H9 (cell line): ENCODE measurements around the gene FNDC3B. TPM values are rescaled to one million over a fixed set of nuclear protein-coding genes. Genes with fewer than 3 reads are reported as not detected.

ENCODE experiments used
- DNase-seq: peaks from one replicate; pipeline ENCODE4 v3.0.0-alpha.2; 2017
- H2AFZ ChIP-seq: one replicate; pipeline ENCODE4 v1.6.1; 2013; ENCODE audit warnings: mild to moderate bottlenecking, low read length, control low read depth, moderate library complexity
- H2AK5ac ChIP-seq: 2 replicates; pipeline ENCODE4 v1.6.1; 2013; ENCODE audit warnings: low read length, control low read depth, mixed read lengths; ENCODE audit not compliant: insufficient read length
- H2BK120ac ChIP-seq: one replicate; pipeline ENCODE4 v1.6.1; 2013; ENCODE audit warnings: low read depth, mild to moderate bottlenecking, low read length, control low read depth, inconsistent platforms; ENCODE audit not compliant: poor library complexity, severe bottlenecking
- H2BK12ac ChIP-seq: 2 replicates; pipeline ENCODE4 v1.6.1; 2013; ENCODE audit warnings: low read length, control low read depth, mixed read lengths, low read depth; ENCODE audit not compliant: insufficient read length
- H2BK15ac ChIP-seq: 2 replicates; pipeline ENCODE4 v1.6.1; 2013; ENCODE audit warnings: low read depth, low read length, control low read depth
- H2BK20ac ChIP-seq: one replicate; pipeline ENCODE4 v1.6.1; 2013; ENCODE audit warnings: low read depth, mild to moderate bottlenecking, low read length, control low read depth, inconsistent platforms; ENCODE audit not compliant: poor library complexity, severe bottlenecking
- H2BK5ac ChIP-seq: 2 replicates; pipeline ENCODE4 v1.6.1; 2013; ENCODE audit warnings: low read length, control low read depth, mixed read lengths; ENCODE audit not compliant: insufficient read length
- H3K14ac ChIP-seq: 2 replicates; pipeline ENCODE4 v1.6.1; 2013; ENCODE audit warnings: low read length, control low read depth; ENCODE audit not compliant: insufficient read depth
- H3K18ac ChIP-seq: 2 replicates; pipeline ENCODE4 v1.6.1; 2013; ENCODE audit warnings: low read depth, mild to moderate bottlenecking, mixed read lengths, low read length, control low read depth; ENCODE audit not compliant: insufficient read length
- H3K23ac ChIP-seq: 2 replicates; pipeline ENCODE4 v1.6.1; 2013; ENCODE audit warnings: low read length, control low read depth, mixed read lengths, low read depth; ENCODE audit not compliant: insufficient read length
- H3K23me2 ChIP-seq: 2 replicates; pipeline ENCODE4 v1.6.1; 2013; ENCODE audit warnings: low read depth, mild to moderate bottlenecking, mixed read lengths, low read length, control low read depth; ENCODE audit not compliant: insufficient read length, poor library complexity, severe bottlenecking
- H3K27ac ChIP-seq: 2 replicates; pipeline ENCODE4 v1.5.1; 2013; ENCODE audit warnings: low read length, control low read depth, mixed read lengths, low read depth; ENCODE audit not compliant: insufficient read length
- H3K27me3 ChIP-seq: 2 replicates; pipeline ENCODE4 v1.6.1; 2013; ENCODE audit warnings: low read length, control low read depth, inconsistent platforms; ENCODE audit not compliant: insufficient read depth
- H3K4ac ChIP-seq: 2 replicates; pipeline ENCODE4 v1.6.1; 2013; ENCODE audit warnings: low read depth, mild to moderate bottlenecking, control low read depth, inconsistent platforms, low read length, moderate library complexity
- H3K4me1 ChIP-seq: 2 replicates; pipeline ENCODE4 v1.6.1; 2013; ENCODE audit warnings: low read length, control low read depth, inconsistent platforms; ENCODE audit not compliant: insufficient read depth
- H3K4me2 ChIP-seq: 2 replicates; pipeline ENCODE4 v1.6.1; 2013; ENCODE audit warnings: low read length, control low read depth, mixed read lengths; ENCODE audit not compliant: insufficient read length, insufficient read depth
- H3K56ac ChIP-seq: 2 replicates; pipeline ENCODE4 v1.6.1; 2013; ENCODE audit warnings: low read depth, mild to moderate bottlenecking, mixed read lengths, low read length, control low read depth; ENCODE audit not compliant: insufficient read length
- H3K79me1 ChIP-seq: 2 replicates; pipeline ENCODE4 v1.6.1; 2013; ENCODE audit warnings: low read depth, mild to moderate bottlenecking, moderate library complexity, low read length, control low read depth, inconsistent platforms; ENCODE audit not compliant: insufficient read depth, poor library complexity, severe bottlenecking
- H3K79me2 ChIP-seq: 2 replicates; pipeline ENCODE4 v1.6.1; 2013; ENCODE audit warnings: low read length, control low read depth, inconsistent platforms; ENCODE audit not compliant: insufficient read depth
- H3K9ac ChIP-seq: 2 replicates; pipeline ENCODE4 v1.6.1; 2013; ENCODE audit warnings: low read length, control low read depth, mixed read lengths; ENCODE audit not compliant: insufficient read length; ENCODE audit errors: extremely low read depth
- H3K9me3 ChIP-seq: one replicate; pipeline ENCODE4 v1.6.1; 2013; ENCODE audit warnings: low read depth, low read length, inconsistent platforms; ENCODE audit not compliant: control insufficient read depth
- H3T11ph ChIP-seq: one replicate; pipeline ENCODE4 v1.6.1; 2013; ENCODE audit warnings: mild to moderate bottlenecking, low read length, control low read depth, inconsistent platforms
- H4K20me1 ChIP-seq: one replicate; pipeline ENCODE4 v1.6.1; 2013; ENCODE audit not compliant: control insufficient read depth, insufficient read length, insufficient read depth
- H4K5ac ChIP-seq: 2 replicates; pipeline ENCODE4 v1.6.1; 2013; ENCODE audit warnings: low read depth, mild to moderate bottlenecking, mixed read lengths, low read length, control low read depth; ENCODE audit not compliant: insufficient read length
- H4K8ac ChIP-seq: replicated peaks from 2 replicates; pipeline ENCODE4 v1.6.1; 2013; ENCODE audit warnings: low read length, control low read depth, mixed read lengths, low read depth; ENCODE audit not compliant: insufficient read length
- H4K91ac ChIP-seq: 2 replicates; pipeline ENCODE4 v1.6.1; 2013; ENCODE audit warnings: low read depth, mild to moderate bottlenecking, moderate library complexity, mixed read lengths, low read length, control low read depth; ENCODE audit not compliant: insufficient read length
- H3K27ac Mint-ChIP-seq, 3 experiments: 2 replicates in 2 of 3; 3 replicates in 1 of 3; pipeline ENCODE4 v1.8.0; 2020 to 2021; ENCODE audit warnings: mixed read lengths in 3 of 3, mild to moderate bottlenecking in 1 of 3, moderate library complexity in 1 of 3
- H3K27me3 Mint-ChIP-seq: 2 replicates; pipeline ENCODE4 v1.8.0; 2021; ENCODE audit warnings: low read depth, mild to moderate bottlenecking, moderate library complexity, mixed read lengths
- H3K36me3 Mint-ChIP-seq, 3 experiments: 2 replicates in 2 of 3; 3 replicates in 1 of 3; pipeline ENCODE4 v1.8.0; 2020 to 2021; ENCODE audit warnings: low read depth in 3 of 3, mixed read lengths in 3 of 3; ENCODE audit not compliant: insufficient read depth in 1 of 3
- H3K4me1 Mint-ChIP-seq, 2 experiments: 2 replicates each; pipeline ENCODE4 v1.8.0; 2020; ENCODE audit warnings: mixed read lengths in 2 of 2
- H3K4me3 Mint-ChIP-seq, 2 experiments: 2 replicates in 1 of 2; 3 replicates in 1 of 2; pipeline ENCODE4 v1.8.0; 2020 to 2021; ENCODE audit warnings: mild to moderate bottlenecking in 2 of 2, mixed read lengths in 2 of 2, moderate library complexity in 1 of 2
- H3K9me3 Mint-ChIP-seq, 2 experiments: 2 replicates in 1 of 2; 3 replicates in 1 of 2; pipeline ENCODE4 v1.8.0; 2020; ENCODE audit warnings: mild to moderate bottlenecking in 2 of 2, mixed read lengths in 2 of 2, moderate library complexity in 1 of 2
- CTCF ChIP-seq: fragments of 200-600 bp; sonication (generic); conservative IDR thresholded peaks from 3 replicates; pipeline ENCODE4 v1.8.0; 2021; ENCODE audit warnings: antibody characterized with exemption, mild to moderate bottlenecking
- WGBS: extraction: QIAGEN DNeasy Blood & Tissue Kit; methylation state at CpG from one replicate; pipeline ENCODE4 v1.1.7; 2013; ENCODE audit warnings: missing lambda C conversion rate, low lambda C conversion rate, mixed read lengths; ENCODE audit not compliant: insufficient read length; ENCODE audit errors: extremely low coverage; 5-methylcytosine and 5-hydroxymethylcytosine counted together
- total RNA-seq: library from RNA; stranded (reverse); gene quantifications from 2 replicates; pipeline ENCODE4 v1.2.1, GENCODE V29; 2021

Gene FNDC3B
- total RNA-seq, 1 experiment from 2014 or later: 43.8 TPM

GRCh38 chr3:172231318-172231901, 192.0 kb downstream of the FNDC3B start:
- no peak overlapping the region for H2BK15ac ChIP-seq
- Mint-ChIP-seq H3K4me1 (peaks cover 20 to 32% of the 10 kb centered on the region in 2 experiments), H3K4me3 (no peak overlapping the region), H3K27ac (no peak overlapping the region), H3K27me3 (no peaks in the 10 kb centered on the region), H3K9me3 (no peaks in the 10 kb centered on the region), H3K36me3 (peaks cover 9 to 13% (median 11%) of the 10 kb centered on the region in 3 experiments; a peak in 5 of 7 replicates)
- H3K4me2 ChIP-seq: no peak overlapping the region
- no peak overlapping the region for H3K4ac ChIP-seq
- no CpG with 5 or more reads among the region's 8 CpGs for WGBS
- no peaks in the 10 kb centered on the region for H3K23me2 ChIP-seq
- DNase-seq: no peak
- no peaks in the 10 kb centered on the region for H3K9me3 ChIP-seq
- H4K20me1 ChIP-seq: no peaks in the 10 kb centered on the region
- no peak overlapping the region for H2BK12ac ChIP-seq
- no peak overlapping the region for H3K18ac ChIP-seq
- no peaks in the 10 kb centered on the region for H3K27me3 ChIP-seq
- H3T11ph ChIP-seq: no peak overlapping the region
- no peak overlapping the region for H3K27ac ChIP-seq
- H3K23ac ChIP-seq: no peak overlapping the region
- TF ChIP-seq CTCF: no peak
- no peak overlapping the region for H3K56ac ChIP-seq
- no peaks in the 10 kb centered on the region for H3K79me1 ChIP-seq
- H3K79me2 ChIP-seq: no peaks in the 10 kb centered on the region
- H3K9ac ChIP-seq: no peak overlapping the region
- peaks cover 4% of the 10 kb centered on the region; the same call in 1 of the 2 replicates for H3K4me1 ChIP-seq
- no peak overlapping the region for H4K8ac ChIP-seq
- no peak overlapping the region for H4K91ac ChIP-seq
- H2AFZ ChIP-seq: no peak overlapping the region
- no peak overlapping the region for H2BK5ac ChIP-seq
- H2BK20ac ChIP-seq: no peak overlapping the region
- H2BK120ac ChIP-seq: no peak overlapping the region
- no peak overlapping the region for H2AK5ac ChIP-seq
- no peak overlapping the region for H4K5ac ChIP-seq
- H3K14ac ChIP-seq: no peak overlapping the region
